HepG2 (cell line): ENCODE measurements around the gene PCOLCE2. TPM values are rescaled to one million over a fixed set of nuclear protein-coding genes. Genes with fewer than 3 reads are reported as not detected.

Experiments
- ATAC-seq: fragments of 200-7000 bp; cut with Tn5 transposase; 3 replicates; pipeline ENCODE4 v1.9.1; 2020; ENCODE audit warnings: mild to moderate bottlenecking, moderate library complexity
- BruUV-seq: library from RNA; stranded (reverse); fragments of 400-500 nt; replicated peaks from 2 replicates; lab custom pipeline; 2021; lab: Mats Ljungman, UMichigan
- CTCF ChIA-PET: fragments of 300-600 bp; formaldehyde crosslinking; extraction: SDS; loops from one replicate; lab custom pipeline; 2021; ENCODE audit warnings: low total read pairs, inconsistent platforms, low intra/inter-chr PET ratio; lab: Yijun Ruan, JAX
- POLR2A ChIA-PET: fragments of 350-600 bp; sonication (Branson Sonifier 250); formaldehyde crosslinking; loops from one replicate; lab custom pipeline; 2020; ENCODE audit warnings: antibody characterized with exemption, inconsistent platforms; lab: Yijun Ruan, JAX
- DNase-seq: peaks from one replicate; pipeline ENCODE4 v3.0.0-alpha.2; 2015; ENCODE audit warnings: low spot score
- FAIRE-seq: peaks from 3 replicates; lab custom pipeline; 2011; peaks lifted over from hg19 to GRCh38; lab: Jason Lieb, UNC
- H2AFZ ChIP-seq: one replicate; pipeline ENCODE4 v1.6.1; 2011; ENCODE audit warnings: low read length, inconsistent platforms
- H3K27ac ChIP-seq: fragments of 300-600 bp; 3 replicates; pipeline ENCODE4 v1.8.0; 2011; ENCODE audit warnings: mixed run types, mild to moderate bottlenecking, mixed read lengths, low read length, inconsistent platforms; ENCODE audit not compliant: insufficient read depth; ENCODE audit errors: extremely low read length
- H3K27me3 ChIP-seq, 2 experiments: fragments of 200-600 bp in 1 of 2; 2 replicates in 1 of 2; 3 replicates in 1 of 2; pipeline versions ENCODE4 v1.6.0 to v1.8.0; 2011; ENCODE audit warnings: low read length in 2 of 2, mild to moderate bottlenecking in 2 of 2, moderate library complexity in 2 of 2, inconsistent platforms in 1 of 2; ENCODE audit not compliant: insufficient read depth in 2 of 2, control insufficient read depth in 1 of 2
- H3K36me3 ChIP-seq, 2 experiments: fragments of 200-600 bp in 1 of 2; replicated peaks in 1 of 2; 2 replicates in 1 of 2; 3 replicates in 1 of 2; pipeline versions ENCODE4 v1.5.1 to v1.8.0; 2011; ENCODE audit warnings: low read length in 2 of 2, inconsistent platforms in 1 of 2; ENCODE audit not compliant: insufficient read depth in 2 of 2, control insufficient read depth in 1 of 2
- H3K4me1 ChIP-seq: 2 replicates; pipeline ENCODE4 v1.5.1; 2012; ENCODE audit warnings: low read length, inconsistent platforms; ENCODE audit not compliant: insufficient read depth
- H3K4me2 ChIP-seq: 2 replicates; pipeline ENCODE4 v1.6.0; 2011; ENCODE audit warnings: low read depth, low read length, inconsistent platforms
- H3K4me3 ChIP-seq, 3 experiments: fragments of 200-600 bp in 1 of 3; sonication (generic), shearing (Covaris generic) in 1 of 3; replicated peaks in 1 of 3; 2 replicates each; pipeline ENCODE4 v1.5.1; 2011 to 2016; ENCODE audit warnings: low read length in 3 of 3, inconsistent platforms in 2 of 3, low read depth in 2 of 3, mild to moderate bottlenecking in 2 of 3, control low read depth in 1 of 3, mixed read lengths in 1 of 3; ENCODE audit not compliant: insufficient read depth in 1 of 3
- H3K79me2 ChIP-seq: one replicate; pipeline ENCODE4 v1.6.1; 2011; ENCODE audit warnings: low read length, inconsistent platforms; ENCODE audit not compliant: insufficient read depth
- H3K9ac ChIP-seq: 2 replicates; pipeline ENCODE4 v1.6.0; 2011; ENCODE audit warnings: mild to moderate bottlenecking, low read depth, low read length, inconsistent platforms; ENCODE audit not compliant: insufficient read depth
- H3K9me3 ChIP-seq: 2 replicates; pipeline ENCODE4 v1.5.1; 2012; ENCODE audit warnings: mild to moderate bottlenecking, low read length
- H4K20me1 ChIP-seq: 2 replicates; pipeline ENCODE4 v1.6.0; 2011; ENCODE audit warnings: inconsistent platforms, mild to moderate bottlenecking, low read length, moderate library complexity; ENCODE audit not compliant: insufficient read depth
- MAFG ChIP-seq: sonication (generic); formaldehyde crosslinking; IDR thresholded peaks from 2 replicates; pipeline ENCODE4 v1.5.1; 2020; ENCODE audit warnings: mild to moderate bottlenecking, missing genetic modification reagents
- MLXIP ChIP-seq: sonication (generic); formaldehyde crosslinking; IDR thresholded peaks from 2 replicates; pipeline ENCODE4 v1.9.0; 2021; ENCODE audit warnings: missing genetic modification reagents, borderline replicate concordance
- NCOA2 ChIP-seq: sonication (generic); formaldehyde crosslinking; IDR thresholded peaks from 2 replicates; pipeline ENCODE4 v1.8.0; 2022; ENCODE audit warnings: inconsistent platforms
- PLRG1 ChIP-seq: fragments of 450-650 bp; conservative IDR thresholded peaks from 2 replicates; pipeline ENCODE4 v1.6.1; 2016
- TCF7L2 ChIP-seq: IDR thresholded peaks from 2 replicates; pipeline ENCODE4 v1.6.1; 2011; ENCODE audit warnings: mild to moderate bottlenecking, low read depth, low read length, moderate library complexity
- TERF1 ChIP-seq: sonication (generic); formaldehyde crosslinking; IDR thresholded peaks from 2 replicates; pipeline ENCODE4 v1.8.0; 2022; ENCODE audit warnings: mild to moderate bottlenecking, missing genetic modification reagents, moderate library complexity
- ZNF18 ChIP-seq: sonication (generic); formaldehyde crosslinking; IDR thresholded peaks from 2 replicates; pipeline ENCODE4 v1.8.0; 2022; ENCODE audit warnings: mild to moderate bottlenecking, missing genetic modification reagents; ENCODE audit not compliant: insufficient replicate concordance
- ZSCAN12 ChIP-seq: sonication (generic); formaldehyde crosslinking; IDR thresholded peaks from 2 replicates; pipeline ENCODE4 v1.9.0; 2021; ENCODE audit warnings: mild to moderate bottlenecking, missing genetic modification reagents
- WGBS: methylation state at CpG from one replicate; pipeline ENCODE4 v1.1.6; 2017; ENCODE audit warnings: low lambda C conversion rate; 5-methylcytosine and 5-hydroxymethylcytosine counted together
- in situ Hi-C: cut with HindIII; loops from 2 replicates; pipeline ENCODE4 v1.10.0; 2017; ENCODE audit warnings: low pct_unique_long_range_greater_than_20kb; ENCODE audit not compliant: extremely low pct_ligation_motif_present
- intact Hi-C: fragments of 100-400 bp; cut with micrococcal nuclease; formaldehyde crosslinking; loops from one replicate; pipeline ENCODE4 v1.10.0; 2022; ENCODE audit not compliant: unreplicated experiment
- polyA plus RNA-seq, 8 experiments: library from polyadenylated mRNA; depleted of rRNA in 3 of 8; stranded (reverse) in 7 of 8; unstranded in 1 of 8; fragments of >200 nt; fragmentation: Illumina TruSeq in 4 of 8; extraction: Trizol in 4 of 8; gene quantifications; 2 replicates each; pipeline versions ENCODE4 v1.2.1 to v1.2.3, GENCODE V29; 2011 to 2016; ENCODE audit warnings: low read depth in 4 of 8, missing spikeins in 1 of 8, mixed read lengths in 1 of 8; ENCODE audit not compliant: insufficient read depth in 1 of 8
- total RNA-seq, 5 experiments: library from RNA; depleted of rRNA; stranded (reverse); fragments of >200 nt; fragmentation: Illumina TruSeq; extraction: Trizol; gene quantifications; 2 replicates each; pipeline ENCODE4 v1.2.3, GENCODE V29; 2016; ENCODE audit warnings: low read depth in 1 of 5

The PCOLCE2 gene
- total and polyA plus RNA-seq, 2 of the 13 experiments (the other 11 are each of a cell fraction or from before 2014, with no cell fraction given), result 0.71 to 2.0 TPM

- DNase-seq (no peak), ATAC-seq (no peak), FAIRE-seq (no peak)
- H2AFZ ChIP-seq, result no peak overlapping the region
- H3K36me3 ChIP-seq, result no peaks in the 10 kb centered on the region
- H3K4me3 ChIP-seq, result no peak overlapping the region
- H3K79me2 ChIP-seq, result no peaks in the 10 kb centered on the region
- no peak overlapping the region for H3K9ac ChIP-seq
- H3K27me3 ChIP-seq, result no peaks in the 10 kb centered on the region
- intact Hi-C loops (no loop called here), in situ Hi-C loops (no loop called here)
- ChIA-PET CTCF (no interaction called here), POLR2A (no interaction called here)
- H3K9me3 ChIP-seq, result no peaks in the 10 kb centered on the region
- H3K27ac ChIP-seq, result no peak overlapping the region
- H3K4me1 ChIP-seq, result peaks cover 12% of the 10 kb centered on the region
- no TSS peak for BruUV-seq
- TF ChIP-seq ZSCAN12 (CRISPR knock-in tag), result no peak
- no peak for TF ChIP-seq NCOA2 (CRISPR knock-in tag)
- TF ChIP-seq ZNF18, result no peak
- H4K20me1 ChIP-seq, result no peaks in the 10 kb centered on the region
- no peak overlapping the region for H3K4me2 ChIP-seq
- 80% methylated on average over 4 of the region's 4 CpGs for WGBS
These were observed 94.4 kb downstream of the PCOLCE2 start for GRCh38 chr3:142794508-142794907.

GRCh38 chr3:142787719-142788118 lies 101.2 kb downstream of the PCOLCE2 start:
- H3K27me3 ChIP-seq, result no peaks in the 10 kb centered on the region
- ATAC-seq (no peak), FAIRE-seq (no peak), DNase-seq (no peak)
- H3K4me3 ChIP-seq, result no peak overlapping the region
- H3K79me2 ChIP-seq, result no peaks in the 10 kb centered on the region
- no peak for TF ChIP-seq MLXIP (CRISPR knock-in tag)
- no peak for TF ChIP-seq TERF1
- TF ChIP-seq TCF7L2, result no peak
- no peak for TF ChIP-seq PLRG1
- TF ChIP-seq MAFG (CRISPR knock-in tag), result no peak
- WGBS, result 64% methylated on average over 1 of the region's 1 CpG
- intact Hi-C loops, result no loop called here
- in situ Hi-C loops, result no loop called here
- no peak overlapping the region for H3K27ac ChIP-seq
- 0 out of 5 replicates have a peak, but pooled peaks cover 0 to 7% of the 10 kb centered on the region in 2 experiments for H3K36me3 ChIP-seq
- ChIA-PET POLR2A (no interaction called here), CTCF (no interaction called here)
- no peaks in the 10 kb centered on the region for H4K20me1 ChIP-seq
- H2AFZ ChIP-seq, result no peak overlapping the region
- no peaks in the 10 kb centered on the region for H3K9me3 ChIP-seq
- H3K9ac ChIP-seq, result no peak overlapping the region
- H3K4me2 ChIP-seq, result no peak overlapping the region
- no TSS peak for BruUV-seq
- peaks cover 12% of the 10 kb centered on the region for H3K4me1 ChIP-seq
